ENCODE results near the gene POU2AF3.

DNA sequence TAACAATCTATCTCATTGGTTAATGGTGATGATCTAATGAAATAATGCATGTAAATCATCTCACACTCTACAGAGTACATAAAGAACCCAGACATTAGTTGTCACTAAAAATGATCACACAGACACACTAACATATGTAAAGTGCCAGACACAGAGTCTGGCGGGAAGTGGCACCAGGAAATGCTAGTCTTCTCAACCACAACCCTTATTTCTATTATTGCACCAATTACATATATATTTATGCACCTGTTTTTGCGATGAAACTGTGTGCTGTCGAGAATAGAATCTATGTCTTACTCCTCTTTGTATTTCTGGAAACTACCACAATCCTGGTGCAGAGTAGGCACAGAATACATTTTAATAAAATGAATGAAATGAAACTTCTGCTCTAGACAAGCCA, 25.9 kb upstream of the POU2AF3 start:
- TF ChIP-seq, protein P1, sequence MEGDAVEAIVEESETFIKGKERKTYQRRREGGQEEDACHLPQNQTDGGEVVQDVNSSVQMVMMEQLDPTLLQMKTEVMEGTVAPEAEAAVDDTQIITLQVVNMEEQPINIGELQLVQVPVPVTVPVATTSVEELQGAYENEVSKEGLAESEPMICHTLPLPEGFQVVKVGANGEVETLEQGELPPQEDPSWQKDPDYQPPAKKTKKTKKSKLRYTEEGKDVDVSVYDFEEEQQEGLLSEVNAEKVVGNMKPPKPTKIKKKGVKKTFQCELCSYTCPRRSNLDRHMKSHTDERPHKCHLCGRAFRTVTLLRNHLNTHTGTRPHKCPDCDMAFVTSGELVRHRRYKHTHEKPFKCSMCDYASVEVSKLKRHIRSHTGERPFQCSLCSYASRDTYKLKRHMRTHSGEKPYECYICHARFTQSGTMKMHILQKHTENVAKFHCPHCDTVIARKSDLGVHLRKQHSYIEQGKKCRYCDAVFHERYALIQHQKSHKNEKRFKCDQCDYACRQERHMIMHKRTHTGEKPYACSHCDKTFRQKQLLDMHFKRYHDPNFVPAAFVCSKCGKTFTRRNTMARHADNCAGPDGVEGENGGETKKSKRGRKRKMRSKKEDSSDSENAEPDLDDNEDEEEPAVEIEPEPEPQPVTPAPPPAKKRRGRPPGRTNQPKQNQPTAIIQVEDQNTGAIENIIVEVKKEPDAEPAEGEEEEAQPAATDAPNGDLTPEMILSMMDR (conservative IDR thresholded peaks at IDR 0.05): no peak
- TF ChIP-seq EZH2 (IDR thresholded peaks at IDR 0.05; ENCODE audit: low read depth): no peak
